ENCODE data around the gene FREY1.
A peak's percentile ranks its signal among the peaks of the same experiment; 100 is the strongest.
"Not testable (repeated sequence)": the region's sequence is repeated elsewhere in the genome, so short reads cannot be mapped to it uniquely, and the experiment has no call there.

The FREY1 gene

GRCh38 chr11:45900175-45900800 is 6.8 kb downstream of the FREY1 start:
- Histone ChIP-seq H3K27me3 (ENCODE audit: control insufficient read depth, insufficient read depth, low read length) (peaks cover 29% of the 10 kb centered on the region), H3K9ac (ENCODE audit: low read length) (peak overlapping the region; percentile 13), H3K4me1 (ENCODE audit: control insufficient read depth, insufficient read depth, low read length) (peaks cover 26% of the 10 kb centered on the region), H3K36me3 (ENCODE audit: control insufficient read depth, insufficient read depth, low read length) (peaks cover 27% of the 10 kb centered on the region), H3K4me3 (ENCODE audit: low read depth, low read length) (peak overlapping the region; percentile 73)
- H3K27ac ChIP-seq (ENCODE audit: low read depth, low read length); H3K9me3 ChIP-seq (ENCODE audit: control insufficient read depth, insufficient read depth, low read depth, low read length): not testable (repeated sequence)

- peaks cover 26% of the 10 kb centered on the region for H3K4me1 ChIP-seq (ENCODE audit: control insufficient read depth, insufficient read depth, low read length)
- H3K36me3 ChIP-seq (ENCODE audit: control insufficient read depth, insufficient read depth, low read length) = peaks cover 22% of the 10 kb centered on the region
- peaks cover 29% of the 10 kb centered on the region for H3K27me3 ChIP-seq (ENCODE audit: control insufficient read depth, insufficient read depth, low read length)
- no peaks in the 10 kb centered on the region for H3K9me3 ChIP-seq (ENCODE audit: control insufficient read depth, insufficient read depth, low read depth, low read length)
- H3K27ac ChIP-seq (ENCODE audit: low read depth, low read length) = peak overlapping the region; percentile 86
- peak overlapping the region; percentile 93 for H3K9ac ChIP-seq (ENCODE audit: low read length)
- peak overlapping the region; percentile 73 for H3K4me3 ChIP-seq (ENCODE audit: low read depth, low read length)
Observed at GRCh38 chr11:45899448-45900174, 7.5 kb downstream of the FREY1 start.

DNA sequence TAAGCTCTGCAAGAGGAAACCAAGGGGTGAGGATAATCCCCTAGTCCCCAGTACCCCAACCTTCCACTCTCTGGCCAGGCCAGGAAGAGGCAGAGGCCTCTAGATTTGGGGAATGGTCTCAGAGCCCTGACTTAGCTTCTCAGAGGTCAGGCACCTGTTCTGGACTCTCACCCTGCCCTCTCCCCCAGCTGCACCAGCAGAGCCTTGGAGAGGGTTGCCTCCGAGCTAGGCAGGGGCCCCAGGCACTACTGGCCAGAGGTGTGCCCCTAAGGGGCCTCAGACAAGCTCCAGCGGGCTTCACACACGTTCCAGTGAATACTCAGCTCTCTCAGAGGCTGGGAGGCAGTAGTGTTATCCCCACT is 8.0 kb downstream of the FREY1 start:
- no peak overlapping the region for H3K27ac ChIP-seq (ENCODE audit: low read depth, low read length)
- H3K9ac ChIP-seq (ENCODE audit: low read length) = peak overlapping the region; percentile 17
- peaks cover 26% of the 10 kb centered on the region for H3K4me1 ChIP-seq (ENCODE audit: control insufficient read depth, insufficient read depth, low read length)

GRCh38 chr11:45897556-45897955 is 9.5 kb downstream of the FREY1 start:
- Histone ChIP-seq H3K9me3 (ENCODE audit: control insufficient read depth, insufficient read depth, low read depth, low read length) (no peaks in the 10 kb centered on the region), H3K27ac (ENCODE audit: low read depth, low read length) (no peak overlapping the region), H3K9ac (ENCODE audit: low read length) (no peak overlapping the region), H3K27me3 (ENCODE audit: control insufficient read depth, insufficient read depth, low read length) (peaks cover 29% of the 10 kb centered on the region), H3K4me3 (ENCODE audit: low read depth, low read length) (no peak overlapping the region), H3K36me3 (ENCODE audit: control insufficient read depth, insufficient read depth, low read length) (peaks cover 4% of the 10 kb centered on the region; the same call in 1 of the 2 replicates), H3K4me1 (ENCODE audit: control insufficient read depth, insufficient read depth, low read length) (peaks cover 36% of the 10 kb centered on the region)

More for the DNA sequence above, 8.0 kb downstream of the FREY1 start:
- peaks cover 17% of the 10 kb centered on the region for H3K36me3 ChIP-seq (ENCODE audit: control insufficient read depth, insufficient read depth, low read length)
- no peaks in the 10 kb centered on the region for H3K9me3 ChIP-seq (ENCODE audit: control insufficient read depth, insufficient read depth, low read depth, low read length)
- peaks cover 29% of the 10 kb centered on the region for H3K27me3 ChIP-seq (ENCODE audit: control insufficient read depth, insufficient read depth, low read length)
- peak overlapping the region; percentile 73 for H3K4me3 ChIP-seq (ENCODE audit: low read depth, low read length)

DNA sequence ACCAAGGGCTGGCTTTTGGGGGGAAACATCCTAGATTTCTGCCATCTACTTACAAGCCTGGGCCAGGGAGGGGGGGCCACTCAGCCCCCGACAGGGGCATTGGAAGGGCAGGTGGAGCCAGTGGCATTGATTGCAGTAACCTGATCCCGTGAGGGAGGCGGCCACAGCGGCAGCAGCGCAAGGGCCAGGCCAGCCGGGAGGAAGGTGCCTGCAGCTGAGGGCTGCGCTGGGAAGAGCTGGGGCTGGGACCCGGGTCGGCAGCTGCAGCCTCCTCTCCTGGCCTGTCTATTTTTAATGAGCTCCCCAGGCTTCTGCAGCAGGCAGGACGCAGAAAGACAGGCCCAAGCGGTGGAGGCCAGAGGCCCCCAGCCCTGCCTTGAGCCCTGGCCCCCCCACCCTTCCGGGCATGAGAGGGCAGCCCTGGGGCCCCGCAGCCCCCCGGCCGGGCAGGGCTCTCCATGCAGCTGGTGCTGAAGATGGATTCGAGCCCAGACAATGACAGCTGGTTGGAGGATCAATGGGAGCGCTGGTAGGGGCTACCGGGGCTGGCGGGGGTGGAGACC is 10.6 kb downstream of the FREY1 start:
- Histone ChIP-seq H3K27ac (ENCODE audit: low read depth, low read length) (no peak overlapping the region), H3K27me3 (ENCODE audit: control insufficient read depth, insufficient read depth, low read length) (peaks cover 26% of the 10 kb centered on the region), H3K9me3 (ENCODE audit: control insufficient read depth, insufficient read depth, low read depth, low read length) (no peaks in the 10 kb centered on the region), H3K4me1 (ENCODE audit: control insufficient read depth, insufficient read depth, low read length) (peaks cover 36% of the 10 kb centered on the region), H3K4me3 (ENCODE audit: low read depth, low read length) (peak overlapping the region; percentile 32; the same call in 1 of the 2 replicates), H3K36me3 (ENCODE audit: control insufficient read depth, insufficient read depth, low read length) (no peaks in the 10 kb centered on the region), H3K9ac (ENCODE audit: low read length) (no peak overlapping the region)

DNA sequence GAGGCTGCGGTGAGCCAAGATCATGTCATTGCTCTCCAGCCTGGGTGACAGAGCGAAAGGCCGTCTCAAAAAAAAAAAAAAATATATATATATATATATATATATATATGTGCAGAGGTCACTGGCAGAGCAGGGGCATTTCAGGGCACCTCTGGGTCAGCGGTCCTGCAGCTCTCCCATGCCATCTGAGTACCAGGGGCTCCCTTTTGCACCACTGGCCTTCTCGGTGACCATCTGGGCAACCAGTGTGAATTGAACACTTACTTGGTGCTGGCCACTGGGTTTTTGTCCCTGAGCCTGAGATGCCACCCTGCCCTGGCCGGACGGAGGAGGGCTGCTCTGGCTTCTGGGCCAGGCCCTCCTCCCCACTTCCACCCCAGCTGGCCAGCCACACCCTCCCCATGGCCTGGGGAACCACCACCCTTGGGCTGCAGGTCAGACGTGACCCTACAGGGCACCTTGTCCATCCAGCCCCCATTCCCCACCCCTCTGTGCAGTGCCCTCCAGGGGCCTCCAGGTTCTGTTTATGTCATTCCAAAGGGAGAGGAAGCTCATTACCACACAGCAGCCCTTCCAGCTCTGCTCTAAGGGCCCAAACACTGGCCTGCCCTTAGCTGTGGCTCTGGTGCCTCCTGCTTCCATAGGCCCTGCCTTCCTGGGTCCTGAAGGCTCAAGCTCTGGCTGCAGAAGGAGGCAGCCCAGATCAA is 11.4 kb downstream of the FREY1 start:
- Histone ChIP-seq H3K27me3 (ENCODE audit: control insufficient read depth, insufficient read depth, low read length) (peaks cover 18% of the 10 kb centered on the region), H3K4me3 (ENCODE audit: low read depth, low read length) (no peak overlapping the region), H3K36me3 (ENCODE audit: control insufficient read depth, insufficient read depth, low read length) (no peaks in the 10 kb centered on the region), H3K9me3 (ENCODE audit: control insufficient read depth, insufficient read depth, low read depth, low read length) (no peaks in the 10 kb centered on the region), H3K27ac (ENCODE audit: low read depth, low read length) (no peak overlapping the region), H3K4me1 (ENCODE audit: control insufficient read depth, insufficient read depth, low read length) (peaks cover 33% of the 10 kb centered on the region), H3K9ac (ENCODE audit: low read length) (no peak overlapping the region)

GRCh38 chr11:45894555-45895247 is 12.4 kb downstream of the FREY1 start:
- Histone ChIP-seq H3K9ac (ENCODE audit: low read length) (no peak overlapping the region), H3K4me1 (ENCODE audit: control insufficient read depth, insufficient read depth, low read length) (peaks cover 29% of the 10 kb centered on the region), H3K36me3 (ENCODE audit: control insufficient read depth, insufficient read depth, low read length) (no peaks in the 10 kb centered on the region), H3K27me3 (ENCODE audit: control insufficient read depth, insufficient read depth, low read length) (peaks cover 13% of the 10 kb centered on the region; the same call in 1 of the 2 replicates), H3K27ac (ENCODE audit: low read depth, low read length) (no peak overlapping the region), H3K9me3 (ENCODE audit: control insufficient read depth, insufficient read depth, low read depth, low read length) (no peaks in the 10 kb centered on the region), H3K4me3 (ENCODE audit: low read depth, low read length) (no peak overlapping the region)

DNA sequence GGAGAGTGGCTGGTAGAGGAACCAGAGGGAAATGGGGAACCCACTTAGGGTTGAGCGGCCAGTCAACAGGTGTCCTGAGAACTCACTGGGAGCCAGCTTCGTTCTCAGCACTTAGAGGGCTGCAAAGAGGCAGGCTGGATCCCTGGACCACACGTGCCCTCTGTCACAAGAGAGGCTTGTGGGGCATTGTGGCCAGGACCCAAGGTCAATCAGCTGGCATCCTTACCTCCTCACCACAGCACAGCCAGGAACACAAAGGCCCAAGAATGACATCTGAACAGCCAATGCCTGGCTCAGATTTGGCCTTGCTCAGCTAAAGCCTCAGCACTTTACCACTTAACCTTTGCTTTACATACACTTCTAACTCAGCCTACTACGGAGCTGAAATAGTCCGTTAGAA is 14.2 kb downstream of the FREY1 start:
- Histone ChIP-seq H3K9ac (ENCODE audit: low read length) (no peak overlapping the region), H3K27me3 (ENCODE audit: control insufficient read depth, insufficient read depth, low read length) (peaks cover 12% of the 10 kb centered on the region; the same call in 1 of the 2 replicates), H3K27ac (ENCODE audit: low read depth, low read length) (no peak overlapping the region), H3K4me1 (ENCODE audit: control insufficient read depth, insufficient read depth, low read length) (peaks cover 21% of the 10 kb centered on the region), H3K4me3 (ENCODE audit: low read depth, low read length) (no peak overlapping the region), H3K9me3 (ENCODE audit: control insufficient read depth, insufficient read depth, low read depth, low read length) (no peaks in the 10 kb centered on the region), H3K36me3 (ENCODE audit: control insufficient read depth, insufficient read depth, low read length) (no peaks in the 10 kb centered on the region)

- H3K36me3 ChIP-seq (ENCODE audit: control insufficient read depth, insufficient read depth, low read length) = no peaks in the 10 kb centered on the region
- no peaks in the 10 kb centered on the region for H3K9me3 ChIP-seq (ENCODE audit: control insufficient read depth, insufficient read depth, low read depth, low read length)
- no peak overlapping the region for H3K9ac ChIP-seq (ENCODE audit: low read length)
- H3K27ac ChIP-seq (ENCODE audit: low read depth, low read length) = no peak overlapping the region
- H3K4me3 ChIP-seq (ENCODE audit: low read depth, low read length) = no peak overlapping the region
- peaks cover 11% of the 10 kb centered on the region for H3K4me1 ChIP-seq (ENCODE audit: control insufficient read depth, insufficient read depth, low read length)
- peaks cover 15% of the 10 kb centered on the region for H3K27me3 ChIP-seq (ENCODE audit: control insufficient read depth, insufficient read depth, low read length)
Observed at GRCh38 chr11:45890886-45891550, 16.1 kb downstream of the FREY1 start.

- Histone ChIP-seq H3K36me3 (ENCODE audit: control insufficient read depth, insufficient read depth, low read length) (no peaks in the 10 kb centered on the region), H3K27ac (ENCODE audit: low read depth, low read length) (no peak overlapping the region), H3K4me1 (ENCODE audit: control insufficient read depth, insufficient read depth, low read length) (peaks cover 13% of the 10 kb centered on the region), H3K9ac (ENCODE audit: low read length) (no peak overlapping the region), H3K27me3 (ENCODE audit: control insufficient read depth, insufficient read depth, low read length) (peaks cover 21% of the 10 kb centered on the region), H3K4me3 (ENCODE audit: low read depth, low read length) (no peak overlapping the region), H3K9me3 (ENCODE audit: control insufficient read depth, insufficient read depth, low read depth, low read length) (no peaks in the 10 kb centered on the region)
Observed at GRCh38 chr11:45889966-45890365, 17.1 kb downstream of the FREY1 start.
